ENCODE results near the gene CBX5. TPM values are rescaled to one million over a fixed set of nuclear protein-coding genes. Genes with fewer than 3 reads are reported as not detected.
"Not testable (repeated sequence)": the region's sequence is repeated elsewhere in the genome, so short reads cannot be mapped to it uniquely, and the experiment has no call there.

CBX5 gene
- total RNA-seq, 1 donor from 2014 or later: 52.3 TPM

GRCh38 chr12:54228471-54228870, 51.5 kb downstream of the CBX5 start:
- ATAC-seq: no peak
- no peak overlapping the region for H3K4me3 ChIP-seq
- no peaks in the 10 kb centered on the region for H3K27me3 ChIP-seq
- intact Hi-C loops (cut with DNase I): loop anchor here (10.0 kb wide), 1 partner anchor 136 kb away; the partner anchor contains the start of gene GPR84
- no peak for DNase-seq
- H3K9me3 ChIP-seq: no peaks in the 10 kb centered on the region
- H3K36me3 ChIP-seq: no peaks in the 10 kb centered on the region
- TF ChIP-seq CTCF (IDR thresholded peaks at IDR 0.05): no peak
- no peak overlapping the region for H3K27ac ChIP-seq
- H3K4me1 ChIP-seq: peaks cover 6% of the 10 kb centered on the region

GRCh38 chr12:54227927-54228326, 52.0 kb downstream of the CBX5 start:
- H3K4me1 ChIP-seq, H3K4me3 ChIP-seq, H3K9me3 ChIP-seq, DNase-seq, H3K27ac ChIP-seq, H3K36me3 ChIP-seq, H3K27me3 ChIP-seq: not testable (repeated sequence)
- ATAC-seq: peak; percentile 11
- intact Hi-C loops (cut with DNase I): loop anchor here (10.0 kb wide), 1 partner anchor 137 kb away; the partner anchor contains the start of gene GPR84

DNA sequence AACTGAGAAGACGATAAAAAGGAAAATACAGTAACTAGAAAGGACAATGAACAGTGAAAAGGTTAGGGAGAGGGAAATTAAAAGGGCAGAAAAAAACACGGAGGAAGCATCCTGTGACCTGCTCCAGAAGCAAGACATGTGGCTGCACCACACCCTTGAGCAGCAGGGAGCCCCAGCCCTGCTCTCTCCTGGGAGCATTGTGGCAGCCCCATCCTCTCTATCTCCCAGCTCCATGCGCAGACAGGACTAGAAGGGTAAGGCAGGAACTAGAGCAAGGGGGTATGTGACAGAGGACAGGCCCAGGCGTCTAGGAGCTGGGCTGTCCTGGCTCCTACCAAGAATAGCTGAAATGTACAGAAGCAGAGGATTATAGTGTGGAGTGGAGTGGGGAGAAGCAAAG, 52.5 kb downstream of the CBX5 start:
- Histone ChIP-seq H3K27me3 (no peaks in the 10 kb centered on the region), H3K27ac (no peak overlapping the region), H3K9me3 (no peaks in the 10 kb centered on the region), H3K4me1 (peaks cover 6% of the 10 kb centered on the region), H3K36me3 (no peaks in the 10 kb centered on the region), H3K4me3 (no peak overlapping the region)
- no peak for TF ChIP-seq CTCF (IDR thresholded peaks at IDR 0.05)
- intact Hi-C loops (cut with DNase I): loop anchor here (10.0 kb wide), 1 partner anchor 137 kb away; the partner anchor contains the start of gene GPR84
- ATAC-seq (peak; percentile 28), DNase-seq (no peak)

- H3K27ac ChIP-seq: no peak overlapping the region
- intact Hi-C loops (cut with DNase I): loop anchor here (10.0 kb wide), 1 partner anchor 139 kb away; the partner anchor contains the start of gene GPR84
- no peaks in the 10 kb centered on the region for H3K9me3 ChIP-seq
- H3K36me3 ChIP-seq: no peaks in the 10 kb centered on the region
- H3K4me1 ChIP-seq: peaks cover 6% of the 10 kb centered on the region
- ATAC-seq (no peak), DNase-seq (no peak)
- no peak overlapping the region for H3K4me3 ChIP-seq
- no peak for TF ChIP-seq CTCF (IDR thresholded peaks at IDR 0.05)
- H3K27me3 ChIP-seq: peaks cover 4% of the 10 kb centered on the region
Measured at GRCh38 chr12:54225666-54226065, 54.3 kb downstream of the CBX5 start.

DNA sequence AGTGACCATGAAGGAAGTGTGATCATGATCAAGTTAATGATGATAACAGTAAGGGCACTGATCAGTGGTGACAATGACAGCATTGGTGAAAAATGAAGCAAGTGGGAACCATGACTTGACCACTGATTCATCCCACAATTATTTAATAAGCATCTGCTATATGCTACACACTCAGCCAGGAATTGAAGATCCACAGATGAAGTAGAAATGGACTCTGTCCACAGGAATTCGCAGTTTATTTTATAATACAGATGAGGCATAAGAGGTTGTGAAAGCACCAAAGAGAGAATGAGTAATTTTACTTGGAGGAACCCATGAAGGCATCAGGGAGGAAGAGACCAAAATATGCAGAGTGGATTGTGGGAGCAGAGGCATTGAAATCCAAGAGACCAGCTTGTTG, 57.3 kb downstream of the CBX5 start:
- intact Hi-C loops (cut with DNase I): loop anchor here (10.0 kb wide), 1 partner anchor 142 kb away; the partner anchor contains the start of gene GPR84
- ATAC-seq: no peak
- no peak for TF ChIP-seq CTCF (IDR thresholded peaks at IDR 0.05)
- Histone ChIP-seq H3K4me3 (no peak overlapping the region), H3K4me1 (peaks cover 5% of the 10 kb centered on the region), H3K36me3 (no peaks in the 10 kb centered on the region), H3K27ac (no peak overlapping the region), H3K27me3 (peaks cover 5% of the 10 kb centered on the region), H3K9me3 (no peaks in the 10 kb centered on the region)
- no peak for DNase-seq

- no peaks in the 10 kb centered on the region for H3K36me3 ChIP-seq
- no peak overlapping the region for H3K4me3 ChIP-seq
- H3K27ac ChIP-seq: no peak overlapping the region
- no peaks in the 10 kb centered on the region for H3K9me3 ChIP-seq
- intact Hi-C loops (cut with DNase I): loop anchor here (10.0 kb wide), 1 partner anchor 143 kb away; the partner anchor contains the start of gene GPR84
- H3K4me1 ChIP-seq: peaks cover 14% of the 10 kb centered on the region
- TF ChIP-seq CTCF (IDR thresholded peaks at IDR 0.05): no peak
- ATAC-seq (no peak), DNase-seq (no peak)
- peaks cover 10% of the 10 kb centered on the region for H3K27me3 ChIP-seq
Measured at GRCh38 chr12:54221402-54221984, 58.4 kb downstream of the CBX5 start.
